Measurements from ENCODE around the gene MYOG. TPM values are rescaled to one million over a fixed set of nuclear protein-coding genes. Genes with fewer than 3 reads are reported as not detected.
A peak's percentile ranks its signal among the peaks of the same experiment; 100 is the strongest.

MYOG gene
- total and polyA plus RNA-seq, 2 experiments from 2014 or later, result not detected

GRCh38 chr1:203082231-203082505, 3.6 kb downstream of the MYOG start:
- Histone ChIP-seq H3K4me1 (ENCODE audit: insufficient read depth) (peaks cover 17% of the 10 kb centered on the region), H3K9me2 (ENCODE audit: insufficient read depth) (no peaks in the 10 kb centered on the region), H3K36me3 (ENCODE audit: insufficient read depth) (no peaks in the 10 kb centered on the region), H3K27ac (ENCODE audit: low read depth) (no peak overlapping the region), H3K27me3 (ENCODE audit: insufficient read depth) (peaks cover 6% of the 10 kb centered on the region; the same call in 1 of the 2 replicates), H3K79me2 (replicated peaks; ENCODE audit: insufficient read depth) (no peaks in the 10 kb centered on the region), H3F3A (replicated peaks; ENCODE audit: low read depth) (no peaks in the 10 kb centered on the region), H2AFZ (peak overlapping the region; percentile 63), H3K4me2 (peak overlapping the region; percentile 64), H4K20me1 (replicated peaks; ENCODE audit: insufficient read depth) (no peaks in the 10 kb centered on the region), H3K4me3 (no peak overlapping the region)
- H3K27ac Mint-ChIP-seq, result no peak overlapping the region; the same call in 1 of the 2 replicates
- H3K27me3 Mint-ChIP-seq (ENCODE audit: insufficient read depth, low read depth, poor library complexity), result peaks cover 10% of the 10 kb centered on the region
- DNase-seq (ENCODE audit: low spot score) (no peak), ATAC-seq (no peak)
- H3K4me3 Mint-ChIP-seq, result no peak overlapping the region; the same call in 2 of the 3 replicates
- no peaks in the 10 kb centered on the region for H3K9me3 Mint-ChIP-seq
- H3K4me1 Mint-ChIP-seq, result peaks cover 34% of the 10 kb centered on the region
- H3K36me3 Mint-ChIP-seq (ENCODE audit: low read depth), result no peaks in the 10 kb centered on the region
- TF ChIP-seq POLR2AphosphoS5 (IDR thresholded peaks at IDR 0.05; ENCODE audit: low read depth) (no peak), NANOG (IDR thresholded peaks at IDR 0.05; ENCODE audit: borderline replicate concordance) (no peak)

GRCh38 chr1:203081465-203082230, 4.2 kb downstream of the MYOG start:
- peaks cover 11% of the 10 kb centered on the region for H3K27me3 ChIP-seq (ENCODE audit: insufficient read depth)
- H3K27ac ChIP-seq (ENCODE audit: low read depth), result no peak overlapping the region
- Mint-ChIP-seq H3K4me1 (peaks cover 29% of the 10 kb centered on the region), H3K27ac (peak overlapping the region; percentile 65; the same call in 1 of the 2 replicates), H3K9me3 (no peaks in the 10 kb centered on the region), H3K27me3 (ENCODE audit: insufficient read depth, low read depth, poor library complexity) (peaks cover 14% of the 10 kb centered on the region), H3K36me3 (ENCODE audit: low read depth) (no peaks in the 10 kb centered on the region), H3K4me3 (no peak overlapping the region; the same call in 2 of the 3 replicates)
- no peaks in the 10 kb centered on the region for H4K20me1 ChIP-seq (replicated peaks; ENCODE audit: insufficient read depth)
- ATAC-seq (peak; percentile 49), DNase-seq (ENCODE audit: low spot score) (peak; percentile 24)
- no peaks in the 10 kb centered on the region for H3K79me2 ChIP-seq (replicated peaks; ENCODE audit: insufficient read depth)
- H3K4me2 ChIP-seq, result peak overlapping the region; percentile 64
- H3F3A ChIP-seq (replicated peaks; ENCODE audit: low read depth), result no peaks in the 10 kb centered on the region
- H3K36me3 ChIP-seq (ENCODE audit: insufficient read depth), result no peaks in the 10 kb centered on the region
- peaks cover 17% of the 10 kb centered on the region for H3K4me1 ChIP-seq (ENCODE audit: insufficient read depth)
- peak overlapping the region; percentile 63 for H2AFZ ChIP-seq
- H3K9me2 ChIP-seq (ENCODE audit: insufficient read depth), result no peaks in the 10 kb centered on the region
- no peak overlapping the region for H3K4me3 ChIP-seq
- TF ChIP-seq ZNF331 (CRISPR knock-in tag; IDR thresholded peaks at IDR 0.05; ENCODE audit: low read depth) (no peak), POLR2AphosphoS5 (IDR thresholded peaks at IDR 0.05; ENCODE audit: low read depth) (no peak), REST (IDR thresholded peaks at IDR 0.05; ENCODE audit: unreplicated experiment) (no peak), ZNF114 (CRISPR knock-in tag; IDR thresholded peaks at IDR 0.05) (no peak), ZNF462 (CRISPR knock-in tag; IDR thresholded peaks at IDR 0.05) (no peak), JUNB (IDR thresholded peaks at IDR 0.05; ENCODE audit: unreplicated experiment) (no peak), CTCF (conservative IDR thresholded peaks at IDR 0.05; ENCODE audit: low read depth in 2 of 2) (no peak), CREB1 (CRISPR knock-in tag; IDR thresholded peaks at IDR 0.05; ENCODE audit: low read depth) (no peak), EZH2phosphoT487 (IDR thresholded peaks at IDR 0.05; ENCODE audit: unreplicated experiment) (no peak)
